Chondrocyte (in vitro differentiated cells): Measurements from ENCODE around the gene KIF26B. TPM values are rescaled to one million over a fixed set of nuclear protein-coding genes. Genes with fewer than 3 reads are reported as not detected.

ENCODE experiments used
- DNase-seq: peaks from one replicate; pipeline ENCODE4 v3.0.0; 2021; ENCODE audit warnings: mixed read lengths, low spot score
- H3K27ac Mint-ChIP-seq: one replicate; pipeline ENCODE4 v1.8.0; 2021; ENCODE audit warnings: mild to moderate bottlenecking, moderate library complexity, mixed read lengths; ENCODE audit not compliant: unreplicated experiment
- H3K27me3 Mint-ChIP-seq: 2 replicates; pipeline ENCODE4 v1.8.0; 2021; ENCODE audit warnings: low read depth, mixed read lengths
- H3K36me3 Mint-ChIP-seq: 2 replicates; pipeline ENCODE4 v1.8.0; 2021; ENCODE audit warnings: low read depth, mixed read lengths
- H3K4me1 Mint-ChIP-seq: 2 replicates; pipeline ENCODE4 v1.8.0; 2021; ENCODE audit warnings: low read depth, mild to moderate bottlenecking, mixed read lengths
- H3K4me3 Mint-ChIP-seq: one replicate; pipeline ENCODE4 v1.8.0; 2021; ENCODE audit warnings: mild to moderate bottlenecking, moderate library complexity, mixed read lengths; ENCODE audit not compliant: unreplicated experiment
- H3K9me3 Mint-ChIP-seq: 2 replicates; pipeline ENCODE4 v1.8.0; 2021; ENCODE audit warnings: low read depth, mixed read lengths
- CTCF ChIP-seq: fragments of 200-600 bp; sonication (generic); IDR thresholded peaks from 2 replicates; pipeline ENCODE4 v1.5.0; 2021; ENCODE audit warnings: antibody characterized with exemption, mild to moderate bottlenecking, moderate library complexity
- total RNA-seq: library from RNA; stranded (reverse); gene quantifications from 3 replicates; pipeline ENCODE4 v1.2.1, GENCODE V29; 2021

Gene KIF26B
- total RNA-seq, 1 donor from 2014 or later = 47.0 TPM

GRCh38 chr1:245390975-245391374, 236.2 kb downstream of the KIF26B start:
- DNase-seq = no peak
- peaks cover 6% of the 10 kb centered on the region for H3K36me3 Mint-ChIP-seq
- peaks cover 4% of the 10 kb centered on the region for H3K9me3 Mint-ChIP-seq
- peaks cover 20% of the 10 kb centered on the region for H3K4me1 Mint-ChIP-seq
- H3K27ac Mint-ChIP-seq = no peak overlapping the region
- H3K4me3 Mint-ChIP-seq = no peak overlapping the region
- no peaks in the 10 kb centered on the region for H3K27me3 Mint-ChIP-seq
- no peak for TF ChIP-seq CTCF

- H3K4me3 Mint-ChIP-seq = no peak overlapping the region
- no peak for DNase-seq
- peaks cover 4% of the 10 kb centered on the region for H3K9me3 Mint-ChIP-seq
- H3K27ac Mint-ChIP-seq = no peak overlapping the region
- no peaks in the 10 kb centered on the region for H3K27me3 Mint-ChIP-seq
- no peak for TF ChIP-seq CTCF
- H3K4me1 Mint-ChIP-seq = peaks cover 10% of the 10 kb centered on the region
- H3K36me3 Mint-ChIP-seq = peaks cover 8% of the 10 kb centered on the region
These were observed 238.9 kb downstream of the KIF26B start for GRCh38 chr1:245393694-245394093.

- H3K4me3 Mint-ChIP-seq = no peak overlapping the region
- TF ChIP-seq CTCF = no peak
- H3K36me3 Mint-ChIP-seq = peaks cover 8% of the 10 kb centered on the region
- H3K27ac Mint-ChIP-seq = no peak overlapping the region
- DNase-seq = no peak
- H3K4me1 Mint-ChIP-seq = peaks cover 10% of the 10 kb centered on the region
- no peaks in the 10 kb centered on the region for H3K27me3 Mint-ChIP-seq
- peaks cover 4% of the 10 kb centered on the region for H3K9me3 Mint-ChIP-seq
These were observed 240.9 kb downstream of the KIF26B start for GRCh38 chr1:245395680-245396079.

GRCh38 chr1:245396615-245397014, 241.8 kb downstream of the KIF26B start:
- Mint-ChIP-seq H3K4me3 (no peak overlapping the region), H3K27ac (no peak overlapping the region), H3K4me1 (peaks cover 10% of the 10 kb centered on the region), H3K27me3 (no peaks in the 10 kb centered on the region), H3K36me3 (peaks cover 8% of the 10 kb centered on the region), H3K9me3 (peaks cover 4% of the 10 kb centered on the region)
- DNase-seq = no peak
- TF ChIP-seq CTCF = no peak

GRCh38 chr1:245397771-245398170, 243.0 kb downstream of the KIF26B start:
- Mint-ChIP-seq H3K9me3 (peaks cover 4% of the 10 kb centered on the region), H3K27me3 (no peaks in the 10 kb centered on the region), H3K27ac (no peak overlapping the region)

More at GRCh38 chr1:245397771-245398170, 243.0 kb downstream of the KIF26B start:
- no peak for DNase-seq
- Mint-ChIP-seq H3K36me3 (peaks cover 8% of the 10 kb centered on the region), H3K4me3 (no peak overlapping the region), H3K4me1 (peaks cover 10% of the 10 kb centered on the region)
- TF ChIP-seq CTCF = no peak
